GM12865 (cell line): ENCODE data around the gene SCN7A.

Experiments used
- DNase-seq: peaks from one replicate; pipeline ENCODE4 v3.0.0; 2010; ENCODE audit warnings: low read depth
- H3K4me3 ChIP-seq: 2 replicates; pipeline ENCODE4 v1.5.1; 2011; ENCODE audit warnings: mild to moderate bottlenecking, low read depth, low read length, control low read depth
- CTCF ChIP-seq: IDR thresholded peaks from 2 replicates; pipeline ENCODE4 v1.5.1; 2011; ENCODE audit warnings: low read length, control low read depth, low read depth, inconsistent platforms; ENCODE audit not compliant: insufficient read depth; ENCODE audit errors: missing control alignments

Gene SCN7A

GRCh38 chr2:166436976-166437375 is 57.1 kb downstream of the SCN7A start:
- DNase-seq, result no peak
- H3K4me3 ChIP-seq, result no peak overlapping the region
- TF ChIP-seq CTCF, result no peak

GRCh38 chr2:166436189-166436588 is 57.9 kb downstream of the SCN7A start:
- no peak for TF ChIP-seq CTCF
- no peak for DNase-seq
- no peak overlapping the region for H3K4me3 ChIP-seq

- TF ChIP-seq CTCF, result no peak
- no peak for DNase-seq
- no peak overlapping the region for H3K4me3 ChIP-seq
Observed at GRCh38 chr2:166434491-166434890, 59.6 kb downstream of the SCN7A start.

- H3K4me3 ChIP-seq, result no peak overlapping the region
- TF ChIP-seq CTCF, result no peak
- DNase-seq, result no peak
Observed at GRCh38 chr2:166433457-166433856, 60.6 kb downstream of the SCN7A start.

- no peak overlapping the region for H3K4me3 ChIP-seq
- DNase-seq, result no peak
- no peak for TF ChIP-seq CTCF
Observed at GRCh38 chr2:166432331-166432730, 61.7 kb downstream of the SCN7A start.

- DNase-seq, result no peak
- no peak for TF ChIP-seq CTCF
- H3K4me3 ChIP-seq, result no peak overlapping the region
Observed at GRCh38 chr2:166424841-166425240, 69.2 kb downstream of the SCN7A start.

- TF ChIP-seq CTCF, result no peak
- H3K4me3 ChIP-seq, result no peak overlapping the region
- DNase-seq, result no peak
Observed at GRCh38 chr2:166419616-166419934, 74.5 kb downstream of the SCN7A start.
